ENCODE measurements around the gene ADAMTSL1.

ADAMTSL1 gene

DNA sequence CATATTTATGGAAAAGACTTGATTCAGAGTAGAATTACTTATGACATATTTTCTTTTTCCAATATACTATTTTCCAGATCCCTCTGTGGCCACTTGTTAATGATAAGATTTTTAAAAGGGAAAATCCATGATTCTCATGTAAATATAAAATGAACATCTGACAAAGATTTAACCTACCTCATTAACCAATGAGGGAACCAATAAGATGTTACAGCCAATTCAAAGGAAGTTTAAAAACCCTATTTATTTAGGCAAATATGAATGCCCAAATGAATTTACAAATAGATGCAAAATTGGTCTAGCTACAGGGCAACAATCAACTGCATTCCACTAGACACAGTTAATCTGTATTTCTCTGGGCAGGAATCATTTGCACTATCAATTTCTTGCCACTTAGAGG, 226.8 kb downstream of the ADAMTSL1 start:
- DNase-seq (ENCODE audit: low read depth in 2 of 2) = no peak

DNA sequence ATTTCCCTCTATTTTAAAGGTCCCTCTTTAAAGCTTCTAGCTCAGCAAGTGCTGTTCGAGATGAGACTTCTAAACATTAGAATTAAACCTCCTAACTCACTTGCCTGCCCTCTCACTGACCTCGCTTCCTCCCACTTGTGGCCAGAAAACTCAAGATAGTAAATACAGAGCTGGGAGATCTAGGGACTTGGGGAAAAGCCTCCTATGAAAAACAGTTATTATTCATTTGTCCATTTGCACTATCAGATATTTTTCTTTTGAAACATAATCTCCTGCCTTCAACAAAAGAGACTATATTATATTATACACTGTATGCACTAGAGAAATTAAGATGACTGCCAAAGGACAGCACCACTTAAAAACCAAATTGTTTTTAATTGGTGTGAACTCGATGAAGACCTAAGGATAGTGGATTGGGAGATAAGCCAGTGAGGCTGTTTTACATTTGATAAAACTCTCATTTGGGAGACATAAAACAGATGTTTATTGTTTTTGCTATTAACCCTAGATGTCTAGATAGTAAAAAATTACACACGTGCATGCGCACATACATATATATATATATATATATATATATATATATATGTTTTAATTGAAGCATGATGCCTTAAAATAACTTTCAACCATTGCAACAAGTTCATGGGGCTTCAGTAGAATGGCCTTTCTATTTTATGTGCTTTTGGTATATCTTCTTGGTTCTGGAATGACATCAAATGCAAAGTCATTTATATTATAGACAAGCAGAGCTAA, 229.4 kb downstream of the ADAMTSL1 start:
- no peak for DNase-seq (ENCODE audit: low read depth in 2 of 2)

DNA sequence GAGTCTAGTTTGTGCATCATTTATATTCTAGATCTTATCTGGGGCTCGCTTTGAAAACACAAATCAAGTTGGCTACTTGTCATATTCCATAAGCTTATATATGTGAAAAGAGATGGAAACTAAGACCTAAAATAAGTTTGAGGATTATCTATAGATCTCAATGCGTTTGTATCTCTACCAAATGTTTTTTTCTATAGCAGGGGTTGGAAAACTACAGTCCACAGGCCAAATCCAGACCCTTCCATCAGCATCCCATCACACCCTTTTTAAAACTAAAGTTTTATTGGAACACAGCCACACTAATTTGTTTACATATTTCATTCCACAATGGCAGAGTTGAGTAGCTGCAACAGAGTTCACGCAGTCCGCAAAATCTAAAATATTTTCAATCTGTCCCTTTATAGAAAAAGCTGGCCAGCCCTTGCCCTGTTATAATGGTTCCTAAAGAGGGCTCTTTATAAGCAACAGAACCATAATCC, 230.0 kb downstream of the ADAMTSL1 start:
- no peak for DNase-seq (ENCODE audit: low read depth in 2 of 2)

DNA sequence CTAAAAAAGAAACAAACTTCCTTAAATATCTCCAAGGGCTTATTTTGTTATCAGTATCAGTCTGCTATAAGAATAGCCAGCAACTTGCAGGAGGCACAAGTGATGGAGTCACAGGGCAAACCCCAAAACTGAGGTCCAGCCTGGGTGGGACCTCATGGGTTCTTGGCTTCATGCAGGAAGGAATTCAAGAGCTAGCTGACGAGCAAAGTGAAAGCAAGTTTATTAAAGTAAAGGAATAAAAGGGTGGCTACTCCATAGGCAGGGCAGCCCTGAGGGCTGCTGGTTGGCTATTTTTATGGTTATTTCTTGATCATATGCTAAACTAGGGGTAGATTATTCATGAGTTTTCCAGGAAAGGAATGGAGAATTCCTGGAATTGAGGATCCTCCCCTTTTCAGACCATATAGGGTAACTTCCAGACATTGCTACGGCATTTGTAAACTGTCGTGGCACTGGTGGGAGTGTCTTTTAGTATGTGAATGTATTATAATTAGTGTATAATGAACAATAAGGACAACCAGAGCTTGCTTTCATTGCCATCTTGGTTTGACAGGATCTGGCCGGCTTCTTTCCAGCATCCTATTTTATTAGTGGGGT, 231.9 kb downstream of the ADAMTSL1 start:
- no peak for DNase-seq (ENCODE audit: low read depth in 2 of 2)

DNA sequence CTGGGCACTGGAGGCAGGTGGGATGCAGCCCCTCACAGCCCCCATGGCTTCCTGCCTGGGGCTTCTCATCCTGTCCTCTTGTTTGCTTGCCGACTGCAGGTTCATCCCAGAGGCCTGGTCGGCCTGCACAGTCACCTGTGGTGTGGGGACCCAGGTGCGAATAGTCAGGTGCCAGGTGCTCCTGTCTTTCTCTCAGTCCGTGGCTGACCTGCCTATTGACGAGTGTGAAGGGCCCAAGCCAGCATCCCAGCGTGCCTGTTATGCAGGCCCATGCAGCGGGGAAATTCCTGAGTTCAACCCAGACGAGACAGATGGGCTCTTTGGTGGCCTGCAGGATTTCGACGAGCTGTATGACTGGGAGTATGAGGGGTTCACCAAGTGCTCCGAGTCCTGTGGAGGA, 232.7 kb downstream of the ADAMTSL1 start:
- DNase-seq (ENCODE audit: low read depth in 2 of 2) = no peak

DNA sequence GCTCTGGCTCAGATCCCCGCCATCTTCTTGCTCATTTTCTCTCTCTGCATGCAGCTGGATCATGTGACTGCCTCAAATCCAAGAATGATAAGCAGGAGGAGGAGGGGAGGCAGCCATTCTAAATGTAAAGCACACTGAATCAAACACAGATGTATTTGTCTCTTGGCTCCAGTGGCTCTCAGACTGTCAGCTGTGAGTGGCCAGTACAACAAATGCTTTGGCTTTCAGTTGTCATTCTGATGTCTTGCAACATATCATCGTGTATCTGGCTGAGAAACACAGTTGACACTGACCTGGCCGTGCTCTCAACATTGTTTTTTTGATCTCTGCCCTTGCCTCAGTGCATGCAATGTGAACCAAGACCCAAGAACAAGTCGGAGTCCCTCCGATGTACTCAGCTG, 233.1 kb downstream of the ADAMTSL1 start:
- DNase-seq (ENCODE audit: low read depth in 2 of 2) = no peak

DNA sequence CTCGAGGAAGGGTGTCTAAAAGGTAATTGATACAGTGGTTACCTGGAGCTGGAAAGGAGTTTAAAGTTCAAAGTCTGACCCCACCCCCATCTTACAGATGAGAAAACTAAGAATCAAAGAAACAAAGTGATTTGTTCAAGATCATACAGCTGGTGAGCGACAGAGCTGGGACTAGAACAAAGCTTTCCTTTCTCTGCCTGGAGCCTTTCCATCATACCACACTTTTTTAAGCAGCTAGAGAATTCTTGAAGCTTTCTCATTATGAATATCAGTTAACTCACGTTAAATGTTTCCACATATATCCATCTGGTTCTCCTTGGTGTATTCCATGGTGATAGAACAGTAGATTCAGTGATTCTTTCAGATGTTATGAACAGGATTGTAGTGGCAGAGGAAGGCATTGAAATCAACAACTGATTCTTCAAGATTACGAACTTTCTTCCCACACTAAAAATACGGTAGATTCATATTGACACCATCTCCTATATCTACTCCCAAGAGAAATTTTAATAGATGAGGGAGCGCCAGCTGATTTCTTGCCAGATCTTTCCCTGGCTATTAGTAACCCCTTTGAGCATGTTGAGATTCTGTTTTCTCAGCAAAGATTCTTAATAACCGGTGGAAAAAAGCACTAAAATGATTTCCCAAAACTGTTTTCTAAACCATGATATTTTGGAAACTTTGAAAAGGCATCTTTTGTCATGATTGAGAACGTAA, 233.7 kb downstream of the ADAMTSL1 start:
- no peak for DNase-seq (ENCODE audit: low read depth in 2 of 2)

DNA sequence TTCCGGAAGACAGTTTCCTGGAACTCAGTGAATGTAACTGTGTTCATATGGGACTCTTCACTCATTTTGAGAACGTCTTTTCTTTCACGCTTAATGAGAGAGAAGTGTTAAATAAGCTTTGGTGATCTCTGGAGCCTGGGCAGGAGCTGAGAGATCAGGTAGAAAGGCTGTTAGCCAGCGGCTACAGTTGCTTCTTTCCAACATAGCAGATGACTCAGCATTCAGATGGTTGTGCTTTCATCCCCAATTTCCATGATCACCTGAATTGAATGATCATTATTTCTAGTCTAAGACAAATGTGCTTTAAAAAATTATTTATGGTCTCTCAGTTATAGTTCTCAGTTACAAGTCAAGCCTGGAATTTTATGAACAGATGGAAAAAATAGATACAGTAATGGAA, 234.5 kb downstream of the ADAMTSL1 start:
- DNase-seq (ENCODE audit: low read depth in 2 of 2) = no peak

DNA sequence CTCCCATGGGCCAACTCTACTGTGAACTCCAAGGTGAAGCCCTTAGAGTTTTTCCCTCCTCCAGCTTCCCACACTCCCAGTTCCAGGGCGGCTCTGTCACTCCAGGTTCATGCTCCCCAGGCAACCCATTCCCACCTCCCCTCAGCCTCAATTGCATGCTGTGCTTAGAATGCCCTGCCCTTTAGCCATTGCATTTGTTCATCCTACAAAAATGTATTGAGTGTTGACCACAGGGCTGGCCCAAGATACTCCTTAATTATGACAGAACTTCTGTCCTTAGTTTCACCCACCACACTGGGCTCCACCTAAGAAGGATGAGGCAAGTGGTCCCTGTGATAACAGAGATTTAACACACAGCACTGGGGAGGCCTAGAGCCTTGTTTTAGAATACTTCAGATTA, 236.1 kb downstream of the ADAMTSL1 start:
- no peak for DNase-seq (ENCODE audit: low read depth in 2 of 2)

DNA sequence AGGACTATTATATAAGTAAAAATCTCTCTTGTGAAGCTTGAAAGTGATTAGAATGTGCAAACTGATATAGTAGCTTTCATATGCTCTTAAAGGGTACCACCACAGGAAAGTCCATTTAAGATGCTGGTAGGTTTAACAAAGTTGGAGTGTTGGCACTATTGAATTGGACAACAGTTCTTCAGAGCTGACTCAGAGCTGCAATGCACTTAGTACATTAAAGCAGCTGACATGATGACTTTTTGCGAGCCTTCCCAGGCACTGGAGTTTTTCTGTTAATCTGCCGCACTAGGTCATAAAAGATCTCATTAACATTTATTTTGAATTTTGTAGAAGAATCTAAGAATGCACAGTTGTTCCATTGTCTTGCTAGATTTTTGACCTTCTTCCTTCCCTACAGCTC, 243.8 kb downstream of the ADAMTSL1 start:
- no peak for DNase-seq (ENCODE audit: low read depth in 2 of 2)

DNA sequence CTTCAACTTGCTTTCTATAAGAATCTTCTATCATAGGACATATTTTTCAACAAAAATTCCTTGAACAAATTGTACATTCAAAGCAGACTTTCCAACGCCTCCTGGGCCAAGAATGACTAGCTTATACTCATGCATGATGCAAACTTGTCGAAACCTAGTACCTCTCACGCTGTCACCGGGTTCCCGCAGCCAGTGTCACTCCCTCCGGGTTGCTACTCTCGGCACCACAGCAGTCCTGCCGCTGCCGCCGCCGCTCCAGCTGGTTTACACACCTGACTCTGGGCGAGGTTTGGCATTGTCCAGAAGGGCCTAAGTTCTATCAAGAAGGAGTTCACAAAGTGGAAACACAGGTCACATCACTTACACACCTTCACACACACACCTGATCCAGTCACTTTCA, 244.4 kb downstream of the ADAMTSL1 start:
- no peak for DNase-seq (ENCODE audit: low read depth in 2 of 2)

DNA sequence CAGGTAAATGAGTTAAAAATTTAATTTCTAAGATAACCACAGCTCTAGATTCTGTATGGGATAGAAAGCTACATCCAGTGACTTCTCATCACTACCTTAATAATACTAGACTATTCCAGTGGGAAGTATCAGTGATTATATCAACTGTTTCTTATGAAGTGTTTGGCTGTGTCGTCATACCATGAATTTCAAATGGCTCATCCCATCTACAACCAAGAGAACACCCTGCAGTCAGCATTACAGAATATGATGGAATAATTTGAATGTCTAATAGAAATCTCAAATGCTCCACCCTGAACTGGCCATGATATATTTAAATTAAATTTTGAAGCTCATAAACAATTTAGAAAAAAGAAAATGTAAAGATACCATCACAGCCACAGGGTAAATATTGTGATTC, 245.0 kb downstream of the ADAMTSL1 start:
- no peak for DNase-seq (ENCODE audit: low read depth in 2 of 2)

DNA sequence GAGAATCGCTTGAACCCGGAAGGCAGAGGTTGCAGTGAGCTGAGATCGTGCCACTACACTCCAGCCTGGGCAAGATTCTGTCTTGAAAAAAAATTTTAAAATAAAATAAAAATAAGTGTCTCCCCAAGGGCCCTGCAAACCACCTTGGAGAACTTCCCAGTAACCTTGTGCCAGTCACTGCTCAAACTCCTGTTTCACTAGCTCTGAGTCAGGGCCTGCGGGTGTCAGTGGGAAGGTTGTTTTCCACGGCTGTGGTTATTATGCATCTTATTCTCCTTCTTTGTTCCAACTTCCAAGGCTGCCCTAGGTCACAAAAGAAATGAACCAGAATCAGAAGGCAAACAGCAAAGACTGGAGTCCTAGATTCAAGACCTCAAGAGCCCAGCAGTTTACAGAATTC, 246.7 kb downstream of the ADAMTSL1 start:
- no peak for DNase-seq (ENCODE audit: low read depth in 2 of 2)

DNA sequence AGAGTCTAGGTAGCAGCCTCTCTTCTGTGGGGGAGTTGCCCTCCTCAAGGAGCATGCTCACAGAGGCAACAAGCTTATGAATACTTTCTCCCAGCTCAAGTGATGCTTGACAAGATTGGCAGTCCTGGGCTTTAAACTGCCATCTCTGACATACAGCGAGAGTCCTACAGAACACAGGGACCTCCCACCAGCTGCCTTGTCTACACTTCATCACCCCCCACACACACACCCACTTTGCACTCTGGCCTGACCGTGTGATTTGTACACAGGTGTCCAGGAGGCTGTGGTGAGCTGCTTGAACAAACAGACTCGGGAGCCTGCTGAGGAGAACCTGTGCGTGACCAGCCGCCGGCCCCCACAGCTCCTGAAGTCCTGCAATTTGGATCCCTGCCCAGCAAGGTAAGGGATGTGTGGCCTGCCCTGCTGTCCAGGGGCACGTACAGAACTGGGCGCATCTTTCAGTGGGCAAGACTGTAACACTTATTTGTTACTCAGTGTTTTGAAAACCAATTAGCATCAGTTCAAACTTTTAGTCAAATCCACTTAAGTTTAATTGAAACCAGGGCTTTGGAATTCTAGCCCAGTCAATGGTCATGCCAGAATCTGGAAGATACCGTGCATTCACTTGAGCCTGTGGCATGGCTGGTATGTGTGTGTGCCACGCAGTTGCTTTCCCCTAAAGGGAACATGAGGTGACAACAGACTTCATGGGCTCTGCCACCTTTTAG, 247.5 kb downstream of the ADAMTSL1 start:
- no peak for DNase-seq (ENCODE audit: low read depth in 2 of 2)

DNA sequence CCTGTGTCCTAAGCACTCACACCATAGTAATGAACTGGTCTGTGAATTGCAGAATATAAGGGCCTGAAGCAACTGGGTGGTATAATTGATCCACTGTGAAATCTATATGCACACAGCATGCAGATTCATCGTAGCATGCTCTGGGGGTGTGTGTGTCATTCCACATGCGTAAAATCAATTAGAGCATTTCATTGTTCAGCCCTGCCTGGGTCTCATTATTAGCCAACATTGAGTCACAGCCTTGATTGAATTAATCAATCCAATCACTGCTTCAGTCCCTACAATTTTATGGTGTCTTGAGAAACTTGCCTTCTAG, 248.0 kb downstream of the ADAMTSL1 start:
- DNase-seq (ENCODE audit: low read depth in 2 of 2) = no peak

DNA sequence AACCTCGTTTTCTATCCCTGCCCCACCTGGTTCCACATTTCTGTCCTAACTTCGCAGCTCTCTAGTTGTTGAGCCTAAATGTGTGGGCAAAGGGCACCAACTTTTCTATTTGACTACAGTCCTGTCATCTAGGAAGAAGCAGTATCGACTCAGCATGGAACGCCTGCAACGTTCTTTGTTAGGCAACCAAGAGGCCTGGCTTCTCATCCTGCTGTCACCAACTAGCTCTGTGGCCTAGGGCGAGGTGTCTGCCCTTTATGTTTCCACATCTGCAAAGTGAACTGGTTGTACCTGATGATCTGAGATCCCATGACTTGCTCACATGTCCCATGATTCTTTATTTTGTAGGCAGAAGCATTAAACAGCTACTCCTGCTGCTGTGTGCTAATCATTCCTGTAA, 248.9 kb downstream of the ADAMTSL1 start:
- DNase-seq (ENCODE audit: low read depth in 2 of 2) = no peak

DNA sequence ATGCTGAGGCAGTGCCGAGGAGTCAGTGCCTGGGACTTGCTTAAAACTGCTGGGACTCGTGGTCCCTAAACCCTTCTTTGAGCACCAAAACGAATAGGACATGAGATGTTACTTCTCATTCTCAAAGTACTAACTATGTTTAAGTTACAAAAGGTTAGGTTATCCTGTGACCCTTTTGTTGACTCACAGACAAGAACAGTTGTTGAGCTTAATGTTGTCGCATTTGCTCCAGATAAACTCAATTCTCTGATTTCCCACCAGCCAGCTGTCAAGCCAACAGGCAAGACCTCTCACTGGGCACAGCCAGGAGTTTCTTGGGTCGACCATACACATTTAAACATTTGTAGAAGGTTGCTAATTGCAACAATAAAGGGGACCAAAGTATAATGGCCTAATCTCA, 249.4 kb downstream of the ADAMTSL1 start:
- DNase-seq (ENCODE audit: low read depth in 2 of 2) = no peak

DNA sequence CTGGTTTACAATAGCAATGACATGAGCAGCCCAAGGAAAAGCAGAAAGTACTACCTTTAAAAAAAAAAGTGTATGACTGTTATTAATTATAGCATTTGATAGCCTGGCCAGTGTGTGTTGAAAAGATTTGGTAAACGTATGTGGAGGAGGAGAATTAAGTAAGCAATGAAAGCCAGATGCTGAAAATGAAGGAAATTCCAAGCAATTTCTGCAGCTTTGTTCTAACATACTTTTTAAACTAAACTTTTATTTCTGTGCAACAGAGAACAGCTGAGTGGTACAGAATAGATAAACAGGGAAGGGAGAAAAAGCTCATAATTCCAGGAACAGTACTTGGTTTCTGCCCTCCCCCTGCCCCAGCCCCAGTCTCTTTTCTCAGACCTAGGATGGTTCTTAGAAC, 252.6 kb downstream of the ADAMTSL1 start:
- no peak for DNase-seq (ENCODE audit: low read depth in 2 of 2)

DNA sequence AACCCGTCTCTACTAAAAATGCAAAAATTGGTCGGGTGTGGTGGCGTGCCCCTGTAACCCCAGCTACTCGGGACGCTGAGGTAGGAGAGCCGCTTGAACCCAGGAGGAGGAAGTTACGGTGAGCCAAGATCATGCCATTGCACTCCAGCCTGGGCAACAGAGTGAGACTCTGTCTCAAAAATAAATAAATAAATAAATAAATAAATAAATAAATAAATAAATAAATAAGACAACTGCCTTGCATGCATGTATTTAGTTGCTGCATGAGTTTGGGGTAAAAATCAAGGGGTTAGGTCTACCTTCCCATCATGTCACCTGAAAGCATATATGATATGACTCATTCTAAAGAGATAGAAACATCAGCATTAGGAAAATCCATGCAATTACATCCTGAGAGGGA, 254.0 kb downstream of the ADAMTSL1 start:
- no peak for DNase-seq (ENCODE audit: low read depth in 2 of 2)

DNA sequence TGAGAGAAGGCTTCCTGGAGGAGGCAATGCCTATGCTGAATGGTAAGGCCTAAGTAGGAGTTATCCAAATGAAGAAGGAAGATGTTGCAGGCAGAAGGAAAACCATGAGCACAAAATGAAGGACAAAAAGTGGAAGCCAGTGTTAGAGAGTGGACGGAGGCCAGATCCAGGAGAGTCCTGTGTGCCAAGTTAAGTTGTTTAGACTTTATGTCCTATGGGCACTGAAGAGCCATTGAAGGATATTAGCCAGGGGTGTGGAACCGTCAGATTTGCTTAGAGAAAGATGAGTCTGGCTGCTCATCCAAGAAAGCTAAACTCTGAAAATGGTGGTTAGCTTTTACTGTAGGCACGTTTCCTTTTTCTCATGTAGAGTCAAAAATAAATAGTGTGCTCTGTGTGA, 254.7 kb downstream of the ADAMTSL1 start:
- DNase-seq (ENCODE audit: low read depth in 2 of 2) = no peak

DNA sequence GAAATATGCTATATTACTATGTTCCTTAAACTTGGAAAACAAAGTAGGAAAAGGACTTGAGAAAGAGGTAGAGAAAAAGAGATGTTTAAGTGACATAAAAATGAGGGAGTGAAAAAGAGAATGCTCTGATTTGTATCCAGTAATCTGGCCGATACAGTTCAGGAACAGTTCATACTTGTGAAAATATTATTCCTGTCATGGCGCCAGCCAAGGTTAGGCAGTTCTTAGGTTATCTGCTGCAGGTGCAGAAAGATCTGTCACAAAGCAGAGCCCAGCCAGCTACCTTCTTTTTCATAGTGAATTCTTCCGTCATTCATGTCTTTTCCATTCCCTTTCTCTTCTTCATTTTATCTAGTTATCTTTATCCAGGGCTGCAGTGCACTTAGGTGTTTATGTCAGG, 256.3 kb downstream of the ADAMTSL1 start:
- DNase-seq (ENCODE audit: low read depth in 2 of 2) = no peak

DNA sequence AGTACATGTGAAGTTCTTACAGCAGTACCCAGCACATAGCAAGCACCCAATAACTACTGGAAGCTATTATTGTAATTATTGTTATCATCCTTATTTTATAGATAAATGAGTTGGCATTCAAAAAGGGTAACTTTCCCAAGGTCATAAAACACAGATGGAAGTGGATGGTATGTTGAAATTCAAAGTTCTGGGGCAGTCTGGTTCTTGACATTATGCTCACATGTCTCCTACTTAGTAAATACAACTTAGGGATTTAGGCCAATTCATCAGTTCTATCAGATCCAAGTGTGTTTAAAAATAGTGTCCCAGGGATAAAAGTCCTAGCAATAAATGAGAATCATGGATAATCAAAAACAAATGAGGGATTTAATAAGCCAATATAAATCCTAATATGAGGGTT, 265.2 kb downstream of the ADAMTSL1 start:
- no peak for DNase-seq (ENCODE audit: low read depth in 2 of 2)

Measured in stimulated activated CD8-positive, alpha-beta memory T cell treated with anti-CD3 and anti-CD28 coated beads, Interleukin-2, amount 100 ng/mL, for 1 hour (primary cell).